ENCODE results near the gene AOX1. TPM values are rescaled to one million over a fixed set of nuclear protein-coding genes. Genes with fewer than 3 reads are reported as not detected.
"Not testable (repeated sequence)": the region's sequence is repeated elsewhere in the genome, so short reads cannot be mapped to it uniquely, and the experiment has no call there.

Gene AOX1
- total RNA-seq, 1 donor from 2014 or later, result 3.4 TPM

- H3K79me2 ChIP-seq (ENCODE audit: insufficient read depth, low read length), result no peaks in the 10 kb centered on the region
- H3K27me3 ChIP-seq (ENCODE audit: insufficient read depth, low read length), result no peaks in the 10 kb centered on the region
- H3K36me3 Mint-ChIP-seq (ENCODE audit: low read depth, unreplicated experiment), result peaks cover 2% of the 10 kb centered on the region
- FAIRE-seq, result no peak
- no peak overlapping the region for H3K4me3 Mint-ChIP-seq (ENCODE audit: unreplicated experiment)
- no peaks in the 10 kb centered on the region for H3K4me1 ChIP-seq (ENCODE audit: insufficient read depth, low read length)
- no peak overlapping the region for H3K4me2 ChIP-seq (ENCODE audit: low read length)
- no peaks in the 10 kb centered on the region for H3K9me3 ChIP-seq (ENCODE audit: insufficient read depth, low read depth, low read length)
- H3K9me3 Mint-ChIP-seq (ENCODE audit: unreplicated experiment), result peaks cover 4% of the 10 kb centered on the region
- H4K20me1 ChIP-seq (ENCODE audit: insufficient read depth, low read length), result no peaks in the 10 kb centered on the region
- no peak for DNase-seq (ENCODE audit: low read depth)
- TF ChIP-seq CTCF (IDR thresholded peaks at IDR 0.05; ENCODE audit: insufficient read depth, low read depth, low read length) (no peak), EZH2 (IDR thresholded peaks at IDR 0.05; ENCODE audit: insufficient read depth, low read length) (no peak)
- no peak overlapping the region for H3K4me3 ChIP-seq (ENCODE audit: insufficient read depth, low read depth, low read length)
- no peaks in the 10 kb centered on the region for H3K36me3 ChIP-seq (ENCODE audit: insufficient read depth, low read length)
- H3K27ac ChIP-seq (ENCODE audit: low read depth, low read length), result no peak overlapping the region
- H3K27ac Mint-ChIP-seq (ENCODE audit: unreplicated experiment), result no peak overlapping the region
- H3K9ac ChIP-seq (ENCODE audit: low read length), result no peak overlapping the region
- no peak overlapping the region for H2AFZ ChIP-seq (ENCODE audit: low read depth, low read length)
- peaks cover 3% of the 10 kb centered on the region for H3K27me3 Mint-ChIP-seq (ENCODE audit: low read depth, unreplicated experiment)
- H3K4me1 Mint-ChIP-seq (ENCODE audit: low read depth, unreplicated experiment), result no peaks in the 10 kb centered on the region
Observed at GRCh38 chr2:200681697-200682096, 95.9 kb downstream of the AOX1 start.

- not testable (repeated sequence) for H3K27ac Mint-ChIP-seq (ENCODE audit: unreplicated experiment); H3K36me3 ChIP-seq (ENCODE audit: insufficient read depth, low read length); H3K27me3 ChIP-seq (ENCODE audit: insufficient read depth, low read length); H3K4me3 Mint-ChIP-seq (ENCODE audit: unreplicated experiment); H3K4me2 ChIP-seq (ENCODE audit: low read length); H3K4me1 ChIP-seq (ENCODE audit: insufficient read depth, low read length); H3K36me3 Mint-ChIP-seq (ENCODE audit: low read depth, unreplicated experiment); H3K9ac ChIP-seq (ENCODE audit: low read length); H3K79me2 ChIP-seq (ENCODE audit: insufficient read depth, low read length); H3K9me3 Mint-ChIP-seq (ENCODE audit: unreplicated experiment); H3K9me3 ChIP-seq (ENCODE audit: insufficient read depth, low read depth, low read length); H2AFZ ChIP-seq (ENCODE audit: low read depth, low read length); H3K27me3 Mint-ChIP-seq (ENCODE audit: low read depth, unreplicated experiment); FAIRE-seq; DNase-seq (ENCODE audit: low read depth); H3K4me1 Mint-ChIP-seq (ENCODE audit: low read depth, unreplicated experiment); H4K20me1 ChIP-seq (ENCODE audit: insufficient read depth, low read length); H3K4me3 ChIP-seq (ENCODE audit: insufficient read depth, low read depth, low read length); H3K27ac ChIP-seq (ENCODE audit: low read depth, low read length)
Observed at GRCh38 chr2:200682407-200682806, 96.6 kb downstream of the AOX1 start.

GRCh38 chr2:200687922-200688920, 102.4 kb downstream of the AOX1 start:
- Histone ChIP-seq H3K9me3 (ENCODE audit: insufficient read depth, low read depth, low read length) (no peaks in the 10 kb centered on the region), H2AFZ (ENCODE audit: low read depth, low read length) (no peak overlapping the region), H3K9ac (ENCODE audit: low read length) (no peak overlapping the region), H3K4me2 (ENCODE audit: low read length) (no peak overlapping the region), H3K27me3 (ENCODE audit: insufficient read depth, low read length) (peaks cover 4% of the 10 kb centered on the region), H3K27ac (ENCODE audit: low read depth, low read length) (no peak overlapping the region), H3K79me2 (ENCODE audit: insufficient read depth, low read length) (no peaks in the 10 kb centered on the region), H3K4me3 (ENCODE audit: insufficient read depth, low read depth, low read length) (no peak overlapping the region), H3K36me3 (ENCODE audit: insufficient read depth, low read length) (no peaks in the 10 kb centered on the region), H3K4me1 (ENCODE audit: insufficient read depth, low read length) (no peaks in the 10 kb centered on the region), H4K20me1 (ENCODE audit: insufficient read depth, low read length) (no peaks in the 10 kb centered on the region)
- H3K4me1 Mint-ChIP-seq (ENCODE audit: low read depth, unreplicated experiment), result no peaks in the 10 kb centered on the region
- FAIRE-seq (no peak), DNase-seq (ENCODE audit: low read depth) (no peak)
- no peak overlapping the region for H3K4me3 Mint-ChIP-seq (ENCODE audit: unreplicated experiment)
- peaks cover 4% of the 10 kb centered on the region for H3K9me3 Mint-ChIP-seq (ENCODE audit: unreplicated experiment)
- H3K36me3 Mint-ChIP-seq (ENCODE audit: low read depth, unreplicated experiment), result peaks cover 2% of the 10 kb centered on the region
- peaks cover 8% of the 10 kb centered on the region for H3K27me3 Mint-ChIP-seq (ENCODE audit: low read depth, unreplicated experiment)
- TF ChIP-seq CTCF (IDR thresholded peaks at IDR 0.05; ENCODE audit: insufficient read depth, low read depth, low read length) (no peak), EZH2 (IDR thresholded peaks at IDR 0.05; ENCODE audit: insufficient read depth, low read length) (no peak)
- H3K27ac Mint-ChIP-seq (ENCODE audit: unreplicated experiment), result no peak overlapping the region
